Gastrocnemius medialis (tissue), 4 donors: ENCODE data around the gene KCNQ1.

ENCODE experiments used
- CTCF ChIP-seq, 5 experiments: fragments of 450-650 bp in 3 of 5; fragments of 200-600 bp in 2 of 5; sonication (generic) in 2 of 5; IDR thresholded peaks in 4 of 5; conservative IDR thresholded peaks in 1 of 5; 1 replicate in 4 of 5; 2 replicates in 1 of 5; pipeline ENCODE4 v1.5.1; 2016 to 2019; ENCODE audit warnings: antibody characterized with exemption in 5 of 5, mild to moderate bottlenecking in 3 of 5, moderate library complexity in 3 of 5
- POLR2A ChIP-seq, 2 donors: fragments of 450-650 bp; IDR thresholded peaks; one replicate each; pipeline ENCODE4 v1.6.1; 2017; ENCODE audit warnings: antibody characterized with exemption in 2 of 2, mild to moderate bottlenecking in 2 of 2, moderate library complexity in 2 of 2

- TF ChIP-seq CTCF (IDR thresholded peaks at IDR 0.05 in 4 of 5, conservative IDR thresholded peaks at IDR 0.05 in 1 of 5) = no peak
- no peak for TF ChIP-seq POLR2A (IDR thresholded peaks at IDR 0.05)
Observed at GRCh38 chr11:2742611-2743426, 298.0 kb downstream of the KCNQ1 start.
